GM23338 (cell line): ENCODE measurements around the gene MUCL3.

Experiments
- CREB1 ChIP-seq: fragments of 250-450 bp; sonication (Bioruptor Pico); IDR thresholded peaks from 2 replicates; pipeline ENCODE4 v1.5.0; 2020; ENCODE audit warnings: low read depth, mild to moderate bottlenecking, moderate library complexity
- ETS1 ChIP-seq: IDR thresholded peaks from 2 replicates; pipeline ENCODE4 v1.6.1; 2016; ENCODE audit warnings: antibody characterized with exemption
- EZH2 ChIP-seq: fragments of 200-600 bp; sonication (generic); IDR thresholded peaks from one replicate; pipeline ENCODE4 v1.8.0; 2017; ENCODE audit warnings: antibody characterized with exemption, mild to moderate bottlenecking, low read depth; ENCODE audit not compliant: unreplicated experiment
- EZH2phosphoT487 ChIP-seq: fragments of 200-600 bp; sonication (generic); IDR thresholded peaks from one replicate; pipeline ENCODE4 v1.8.1; 2018; ENCODE audit warnings: antibody characterized with exemption; ENCODE audit not compliant: unreplicated experiment
- POLR2AphosphoS5 ChIP-seq: IDR thresholded peaks from 2 replicates; pipeline ENCODE4 v1.6.1; 2016; ENCODE audit warnings: antibody characterized with exemption, low read depth
- REST ChIP-seq: IDR thresholded peaks from one replicate; pipeline ENCODE4 v1.6.1; 2018; ENCODE audit warnings: antibody characterized with exemption; ENCODE audit not compliant: unreplicated experiment
- STAT1 ChIP-seq: IDR thresholded peaks from one replicate; pipeline ENCODE4 v1.6.1; 2016; ENCODE audit warnings: antibody characterized with exemption; ENCODE audit not compliant: unreplicated experiment
- TF ChIP-seq, protein P1 (sequence below), 2 experiments: fragments of 200-600 bp in 1 of 2; sonication (generic) in 1 of 2; conservative IDR thresholded peaks; 2 replicates each; pipeline versions ENCODE4 v1.5.1 to v1.6.1; 2016 to 2017; ENCODE audit warnings: antibody characterized with exemption in 2 of 2, low read depth in 2 of 2, mild to moderate bottlenecking in 2 of 2, moderate library complexity in 1 of 2

GRCh38 chr6:30896541-30896940 is 44.2 kb upstream of the MUCL3 start:
- TF ChIP-seq REST (no peak), EZH2phosphoT487 (no peak), POLR2AphosphoS5 (no peak), EZH2 (no peak), ETS1 (no peak), STAT1 (no peak), CREB1 (CRISPR knock-in tag) (no peak)
- TF ChIP-seq, protein P1, sequence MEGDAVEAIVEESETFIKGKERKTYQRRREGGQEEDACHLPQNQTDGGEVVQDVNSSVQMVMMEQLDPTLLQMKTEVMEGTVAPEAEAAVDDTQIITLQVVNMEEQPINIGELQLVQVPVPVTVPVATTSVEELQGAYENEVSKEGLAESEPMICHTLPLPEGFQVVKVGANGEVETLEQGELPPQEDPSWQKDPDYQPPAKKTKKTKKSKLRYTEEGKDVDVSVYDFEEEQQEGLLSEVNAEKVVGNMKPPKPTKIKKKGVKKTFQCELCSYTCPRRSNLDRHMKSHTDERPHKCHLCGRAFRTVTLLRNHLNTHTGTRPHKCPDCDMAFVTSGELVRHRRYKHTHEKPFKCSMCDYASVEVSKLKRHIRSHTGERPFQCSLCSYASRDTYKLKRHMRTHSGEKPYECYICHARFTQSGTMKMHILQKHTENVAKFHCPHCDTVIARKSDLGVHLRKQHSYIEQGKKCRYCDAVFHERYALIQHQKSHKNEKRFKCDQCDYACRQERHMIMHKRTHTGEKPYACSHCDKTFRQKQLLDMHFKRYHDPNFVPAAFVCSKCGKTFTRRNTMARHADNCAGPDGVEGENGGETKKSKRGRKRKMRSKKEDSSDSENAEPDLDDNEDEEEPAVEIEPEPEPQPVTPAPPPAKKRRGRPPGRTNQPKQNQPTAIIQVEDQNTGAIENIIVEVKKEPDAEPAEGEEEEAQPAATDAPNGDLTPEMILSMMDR (conservative IDR thresholded peaks at IDR 0.05; ENCODE audit: low read depth in 2 of 2): no peak
